ENCODE measurements around the gene RBX1.
A peak's percentile ranks its signal among the peaks of the same experiment; 100 is the strongest.
"Not testable (repeated sequence)": the region's sequence is repeated elsewhere in the genome, so short reads cannot be mapped to it uniquely, and the experiment has no call there.

Gene RBX1

GRCh38 chr22:40973144-40973543 lies 22.0 kb downstream of the RBX1 start:
- no peak for DNase-seq

- DNase-seq, result no peak
These were observed 24.2 kb downstream of the RBX1 start for GRCh38 chr22:40975366-40975765.

DNA sequence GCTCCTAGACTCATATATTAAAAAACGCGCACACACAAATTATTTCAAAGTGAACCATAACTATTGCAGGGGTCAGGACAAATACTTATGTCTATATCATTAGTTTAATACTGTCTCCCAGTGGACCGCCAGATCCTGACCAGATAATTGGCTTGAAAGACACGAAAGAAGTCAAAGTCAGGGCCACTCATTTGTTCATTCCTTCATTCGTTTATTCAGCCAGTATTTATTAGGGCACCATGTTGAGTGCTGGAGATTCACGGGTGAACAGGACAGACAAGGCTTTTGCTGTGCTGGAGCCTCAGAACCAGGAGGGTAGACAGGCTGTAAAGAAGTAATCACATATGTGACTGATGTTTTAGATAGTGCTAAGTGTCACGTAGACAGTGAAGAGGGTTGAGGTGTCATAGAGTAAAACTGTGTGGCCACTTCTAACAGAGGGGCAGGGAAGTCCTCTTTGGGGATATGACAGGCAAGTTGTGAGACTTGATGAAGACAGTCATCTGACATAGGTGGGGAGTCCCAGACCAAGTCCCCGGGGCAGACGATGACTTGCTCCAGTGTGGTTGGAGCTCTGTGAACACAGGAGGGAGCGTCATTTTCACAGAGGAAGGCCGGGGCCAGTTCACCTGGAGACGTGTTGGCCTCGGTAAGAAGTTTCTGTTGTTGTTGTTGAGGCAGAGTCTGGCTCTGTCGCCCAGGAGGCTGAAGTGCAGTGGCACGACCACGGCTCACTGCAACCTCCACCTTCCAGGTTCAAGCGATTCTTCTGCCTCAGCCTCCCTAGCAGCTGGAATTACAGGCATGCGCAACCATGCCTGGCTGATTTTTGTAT lies 25.9 kb downstream of the RBX1 start:
- no peak for DNase-seq

- DNase-seq, result no peak
These were observed 28.0 kb downstream of the RBX1 start for GRCh38 chr22:40979198-40979597.

GRCh38 chr22:40979871-40980270 lies 28.7 kb downstream of the RBX1 start:
- DNase-seq, result no peak

DNA sequence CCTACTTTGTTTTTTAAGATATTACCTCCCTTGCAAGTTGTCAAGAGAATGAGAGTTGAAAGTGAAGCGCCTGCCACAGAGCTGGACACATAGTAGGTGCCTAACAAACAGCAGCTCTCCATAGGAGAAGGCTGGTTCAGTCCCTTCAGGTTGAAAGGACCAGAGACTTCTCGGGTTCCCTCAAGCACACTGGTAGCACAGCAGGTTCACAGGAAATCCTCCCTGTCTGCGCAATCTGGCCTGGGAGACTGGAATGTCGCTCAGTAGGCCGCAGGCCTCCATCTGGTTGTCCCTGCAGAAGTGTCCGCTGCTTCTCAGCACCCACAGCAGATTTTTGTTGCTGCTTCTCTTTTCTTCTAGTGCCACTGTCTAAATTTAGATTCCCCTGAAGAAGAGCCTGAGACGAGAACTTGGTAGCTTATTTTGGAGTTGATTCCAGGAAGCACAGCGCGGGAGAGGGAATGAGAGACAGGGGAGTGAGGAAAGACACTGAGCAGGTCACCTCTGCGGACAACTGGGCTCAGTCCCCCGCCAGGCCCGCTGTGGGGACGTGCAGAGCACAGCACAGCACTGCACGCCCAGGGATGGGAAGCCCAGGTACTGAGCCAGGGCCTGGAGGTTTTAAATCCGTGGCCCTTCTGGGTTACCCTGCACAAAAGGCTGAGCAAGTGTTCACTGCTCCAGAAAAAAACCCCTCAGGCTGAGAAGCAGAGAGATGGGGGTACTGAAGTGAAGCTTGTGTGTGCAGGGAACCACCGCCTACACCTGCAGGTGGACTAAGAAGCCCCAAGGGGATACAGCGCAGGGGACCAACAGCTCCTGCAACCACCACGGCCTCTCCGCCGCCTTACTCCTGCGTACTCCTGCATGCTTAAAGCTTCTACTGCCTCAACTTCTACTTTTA lies 31.6 kb downstream of the RBX1 start:
- DNase-seq, result no peak

DNA sequence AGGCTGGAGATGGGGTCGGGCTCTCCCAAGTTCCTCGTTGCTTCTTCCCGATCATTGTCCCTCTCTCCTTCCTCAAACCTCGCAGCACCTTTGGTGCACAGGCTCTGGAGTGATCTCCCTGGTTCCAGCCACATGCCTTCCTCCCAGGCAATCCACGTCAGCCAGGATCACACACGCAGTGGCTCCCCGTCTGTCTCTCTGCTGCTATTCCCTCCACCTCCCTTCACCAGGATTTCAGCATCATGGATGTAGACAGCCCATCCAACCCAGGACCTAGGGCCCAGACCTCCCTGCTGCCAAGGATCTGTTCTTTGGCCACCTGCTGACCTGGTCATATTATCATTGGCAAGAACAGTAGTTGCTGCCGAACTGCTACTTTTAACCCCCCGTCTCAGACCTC lies 40.1 kb downstream of the RBX1 start:
- DNase-seq, result no peak

- DNase-seq, result no peak
These were observed 44.6 kb downstream of the RBX1 start for GRCh38 chr22:40995821-40996220.

DNA sequence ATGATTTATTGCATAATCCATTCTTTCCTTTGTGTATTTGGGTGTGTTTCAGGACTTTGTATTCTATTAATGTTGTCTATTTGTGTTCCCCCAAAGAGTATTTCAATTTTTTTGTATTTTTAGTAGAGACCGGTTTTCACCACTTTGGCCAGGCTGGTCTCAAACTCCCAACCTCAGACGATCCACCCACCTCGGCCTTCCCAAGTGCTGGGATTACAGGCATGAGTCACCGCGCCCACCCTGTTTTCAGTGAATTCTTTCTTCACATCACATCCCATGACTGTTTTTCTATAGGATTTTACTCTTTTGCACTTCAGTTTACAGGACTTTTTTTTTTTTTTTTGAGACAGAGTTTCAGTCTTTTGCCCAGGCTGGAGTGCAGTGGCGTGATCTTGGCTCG lies 46.3 kb downstream of the RBX1 start:
- DNase-seq, result no peak

DNA sequence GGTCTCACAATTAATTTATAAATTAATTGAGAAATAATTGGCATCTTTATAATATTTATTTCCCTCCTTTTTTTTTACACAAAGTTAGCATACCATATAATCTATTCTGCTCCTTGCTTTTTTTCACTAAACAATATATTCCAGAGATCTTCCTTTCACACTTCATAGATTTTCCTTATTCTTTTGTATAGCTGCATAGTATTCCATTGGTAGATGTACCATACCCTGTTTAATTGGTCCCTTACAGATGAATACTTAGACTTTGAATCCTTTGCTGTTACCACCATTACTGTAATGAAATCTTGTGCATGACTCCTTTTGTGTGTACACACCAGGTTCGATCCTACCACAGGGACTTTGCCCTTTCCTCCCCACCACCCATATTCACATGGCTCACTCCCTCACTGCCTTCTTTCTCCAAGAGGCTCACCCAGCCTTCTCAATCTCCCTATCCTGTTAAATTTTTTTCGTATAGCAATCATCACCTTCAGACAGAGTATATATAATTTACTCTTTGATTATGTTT lies 48.9 kb downstream of the RBX1 start:
- no peak for DNase-seq

GRCh38 chr22:41000941-41001721 lies 50.0 kb downstream of the RBX1 start:
- no peak for DNase-seq

DNA sequence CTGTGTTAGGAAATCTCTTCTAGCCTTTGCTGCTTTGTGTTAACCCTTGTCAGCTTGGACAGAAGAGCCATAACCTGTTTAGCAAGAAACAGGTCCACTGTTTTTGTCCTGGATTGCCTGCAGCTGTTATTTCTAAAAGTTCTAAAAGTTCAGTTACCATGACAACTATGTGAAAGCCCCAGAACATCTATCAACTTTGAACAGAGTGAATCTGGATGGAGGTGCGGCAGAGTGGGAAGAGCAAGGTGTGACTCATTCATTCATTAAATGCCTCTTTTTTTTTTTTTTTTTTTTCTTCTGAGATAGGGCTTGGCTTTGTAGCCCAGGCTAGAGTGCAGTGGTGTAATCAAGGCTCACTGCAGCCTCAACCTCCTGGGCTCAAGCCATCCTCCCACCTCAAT lies 50.5 kb downstream of the RBX1 start:
- peak; percentile 48 for DNase-seq

DNA sequence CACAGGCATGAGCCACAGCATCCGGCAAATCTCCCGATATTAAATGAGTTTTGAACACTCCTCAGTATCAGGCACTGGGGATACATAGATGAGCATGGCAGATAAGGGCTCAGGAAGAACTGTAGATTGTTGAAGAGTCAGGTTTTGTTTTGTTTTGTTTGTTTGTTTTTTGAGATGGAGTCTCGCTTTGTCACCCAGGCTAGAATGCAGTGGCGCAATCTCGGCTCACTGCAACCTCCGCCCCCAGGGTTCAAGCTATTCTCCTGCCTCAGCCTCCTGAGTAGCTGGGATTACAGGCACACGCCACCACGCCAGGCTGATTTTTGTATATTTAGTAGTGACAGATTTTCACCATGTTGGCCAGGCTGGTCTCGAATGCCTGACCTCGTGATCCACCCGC lies 51.2 kb downstream of the RBX1 start:
- DNase-seq, result not testable (repeated sequence)

- no peak for DNase-seq
These were observed 51.9 kb downstream of the RBX1 start for GRCh38 chr22:41003066-41003465.

- DNase-seq, result no peak
These were observed 52.8 kb downstream of the RBX1 start for GRCh38 chr22:41003976-41004375.

DNA sequence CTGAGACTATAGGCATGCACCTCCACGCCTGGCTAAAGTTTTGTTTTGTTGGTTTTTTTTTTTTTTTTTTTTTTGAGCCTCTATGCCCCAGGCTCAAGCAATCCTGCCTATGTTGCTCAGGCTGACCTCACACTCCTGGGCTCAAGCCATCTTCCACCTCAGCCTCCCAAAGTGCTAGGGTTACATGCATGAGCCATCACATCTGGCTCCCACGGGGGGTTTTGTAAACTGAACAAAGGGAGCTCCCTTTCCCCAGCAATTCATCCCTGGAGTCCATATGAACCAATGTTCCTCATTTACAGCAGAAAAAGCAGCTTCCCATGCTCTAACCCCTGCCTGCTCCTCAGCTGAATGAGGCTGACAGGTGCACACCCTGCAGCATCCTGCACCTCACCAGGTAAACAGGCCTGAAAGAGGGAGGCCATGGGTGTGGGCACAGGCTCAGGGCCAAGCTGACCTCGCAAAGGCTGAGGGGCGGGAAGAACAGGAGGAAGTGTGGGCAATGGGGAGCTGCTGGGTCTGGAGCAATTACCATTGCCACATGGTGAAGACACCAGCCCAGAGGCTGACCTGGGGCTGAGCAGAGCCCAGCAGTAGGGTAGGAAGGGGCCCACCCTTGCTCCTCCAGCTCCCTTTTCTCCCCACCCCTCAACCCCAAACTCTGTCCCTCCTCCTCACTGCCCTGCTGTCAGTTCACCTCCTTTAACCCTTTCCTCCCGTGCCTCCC lies 58.2 kb downstream of the RBX1 start:
- DNase-seq, result peak; percentile 60

GRCh38 chr22:41015003-41015402 lies 63.8 kb downstream of the RBX1 start:
- DNase-seq, result no peak

- DNase-seq, result no peak
These were observed 70.0 kb downstream of the RBX1 start for GRCh38 chr22:41021061-41021612.

GRCh38 chr22:41021613-41022454 lies 70.7 kb downstream of the RBX1 start:
- peak; percentile 53 for DNase-seq

GRCh38 chr22:41022470-41023298 lies 71.5 kb downstream of the RBX1 start:
- peak; percentile 59 for DNase-seq
